CD4-positive, alpha-beta T cell (primary cell): ENCODE results near the gene SERPINE2. TPM values are rescaled to one million over a fixed set of nuclear protein-coding genes. Genes with fewer than 3 reads are reported as not detected.
A peak's percentile ranks its signal among the peaks of the same experiment; 100 is the strongest.

ENCODE experiments used
- ATAC-seq: fragments of 200-7000 bp; cut with Tn5 transposase; one replicate; pipeline ENCODE4 v1.10.0; 2022; ENCODE audit warnings: mild to moderate bottlenecking; ENCODE audit not compliant: poor library complexity
- CTCF ChIA-PET: fragments of 350-600 bp; sonication (Branson Sonifier 250); formaldehyde crosslinking; loops from one replicate; lab custom pipeline; 2021; ENCODE audit warnings: antibody characterized with exemption, inconsistent platforms; lab: Charles Lee
- POLR2A ChIA-PET: fragments of 350-600 bp; sonication (Branson Sonifier 250); formaldehyde crosslinking; loops from one replicate; lab custom pipeline; 2021; ENCODE audit warnings: antibody characterized with exemption, inconsistent platforms; lab: Charles Lee
- DNase-seq, 14 experiments: peaks; one replicate each; pipeline ENCODE4 v3.0.0-alpha.2; 2013 to 2020; ENCODE audit warnings: mixed read lengths in 2 of 14
- H3K27ac ChIP-seq, 2 donors: one replicate each; pipeline versions ENCODE4 v1.5.1 to v1.7.0; 2013; ENCODE audit warnings: low read length in 2 of 2, low read depth in 1 of 2, mild to moderate bottlenecking in 1 of 2
- H3K27me3 ChIP-seq, 2 experiments: 1 replicate in 1 of 2; 2 replicates in 1 of 2; pipeline versions ENCODE4 v1.6.1 to v1.7.0; 2013; ENCODE audit warnings: low read length in 2 of 2, control low read depth in 1 of 2, mild to moderate bottlenecking in 1 of 2, moderate library complexity in 1 of 2; ENCODE audit not compliant: insufficient read depth in 2 of 2, control insufficient read depth in 1 of 2
- H3K36me3 ChIP-seq: one replicate; pipeline ENCODE4 v1.6.1; 2013; ENCODE audit warnings: low read length, control low read depth; ENCODE audit not compliant: insufficient read depth
- H3K4me1 ChIP-seq: one replicate; pipeline ENCODE4 v1.6.1; 2013; ENCODE audit warnings: low read length, control low read depth; ENCODE audit not compliant: insufficient read depth
- H3K4me3 ChIP-seq: one replicate; pipeline ENCODE4 v1.5.1; 2013; ENCODE audit warnings: mild to moderate bottlenecking, low read length, moderate library complexity
- H3K9me3 ChIP-seq, 2 experiments: 1 replicate in 1 of 2; 2 replicates in 1 of 2; pipeline versions ENCODE4 v1.6.1 to v1.7.0; 2013; ENCODE audit warnings: low read length in 2 of 2, mild to moderate bottlenecking in 2 of 2, control low read depth in 1 of 2, moderate library complexity in 1 of 2; ENCODE audit not compliant: control insufficient read depth in 1 of 2, insufficient read depth in 1 of 2
- H3K27ac Mint-ChIP-seq: one replicate; pipeline ENCODE4 v1.8.0; 2020; ENCODE audit warnings: mixed read lengths
- H3K27me3 Mint-ChIP-seq: one replicate; pipeline ENCODE4 v1.8.0; 2021; ENCODE audit warnings: mixed read lengths
- H3K36me3 Mint-ChIP-seq: one replicate; pipeline ENCODE4 v1.8.0; 2021; ENCODE audit warnings: low read depth, mixed read lengths
- H3K4me1 Mint-ChIP-seq: one replicate; pipeline ENCODE4 v1.8.0; 2021; ENCODE audit warnings: low read depth, mixed read lengths
- H3K4me3 Mint-ChIP-seq: one replicate; pipeline ENCODE4 v1.8.0; 2020; ENCODE audit warnings: mild to moderate bottlenecking, mixed read lengths
- H3K9me3 Mint-ChIP-seq: one replicate; pipeline ENCODE4 v1.8.0; 2020; ENCODE audit warnings: mixed read lengths
- CTCF ChIP-seq: fragments of 200-600 bp; IDR thresholded peaks from one replicate; pipeline ENCODE4 v1.8.0; 2022; ENCODE audit warnings: antibody characterized with exemption, mild to moderate bottlenecking
- intact Hi-C, 2 experiments: fragments of 100-400 bp; cut with DNase I in 1 of 2; cut with micrococcal nuclease in 1 of 2; formaldehyde crosslinking; loops; one replicate each; pipeline versions ENCODE4 v1.15.1 to v1.9.0; 2023 to 2025; cut with DNase I, micrococcal nuclease
- total RNA-seq, 174 experiments: library from RNA in 2 of 174; stranded (reverse) in 2 of 174; gene quantifications; one replicate each; pipeline ENCODE4 v1.2.3 and lab custom pipeline; 2021 to 2026

Gene SERPINE2
- total RNA-seq, 2 experiments from 2014 or later: 5.1 to 7.3 TPM

- no peak for TF ChIP-seq CTCF
- H3K4me3 ChIP-seq: no peak overlapping the region
- CTCF ChIA-PET: no interaction called here
- H3K4me1 ChIP-seq: peaks cover 26% of the 10 kb centered on the region
- no peaks in the 10 kb centered on the region for H3K27me3 Mint-ChIP-seq
- no peak overlapping the region for H3K27ac ChIP-seq
- H3K36me3 Mint-ChIP-seq: peaks cover 4% of the 10 kb centered on the region
- no peaks in the 10 kb centered on the region for H3K36me3 ChIP-seq
- POLR2A ChIA-PET: no interaction called here
- H3K9me3 ChIP-seq: no peaks in the 10 kb centered on the region
- H3K27ac Mint-ChIP-seq: no peak overlapping the region
- H3K27me3 ChIP-seq: no peaks in the 10 kb centered on the region
- H3K4me3 Mint-ChIP-seq: no peak overlapping the region
- DNase-seq (no peak), ATAC-seq (no peak)
- intact Hi-C loops: loop anchor here (10.0 kb wide), 2 partner anchors 632 to 1092 kb away; partner anchors contain the start of genes CUL3 (in 1 of the 2) and DOCK10 (in 1 of the 2)
- H3K4me1 Mint-ChIP-seq: peaks cover 44% of the 10 kb centered on the region
- H3K9me3 Mint-ChIP-seq: no peaks in the 10 kb centered on the region
Measured at GRCh38 chr2:223952280-223952968, 86.7 kb downstream of the SERPINE2 start.

GRCh38 chr2:223950448-223951347 is 88.4 kb downstream of the SERPINE2 start:
- ATAC-seq: no peak

More at GRCh38 chr2:223950448-223951347, 88.4 kb downstream of the SERPINE2 start:
- Histone ChIP-seq H3K9me3 (no peaks in the 10 kb centered on the region), H3K27ac (no peak overlapping the region), H3K36me3 (no peaks in the 10 kb centered on the region), H3K4me1 (peaks cover 24% of the 10 kb centered on the region), H3K27me3 (no peaks in the 10 kb centered on the region), H3K4me3 (no peak overlapping the region)
- Mint-ChIP-seq H3K4me1 (peaks cover 37% of the 10 kb centered on the region), H3K27ac (no peak overlapping the region), H3K9me3 (no peaks in the 10 kb centered on the region), H3K36me3 (no peaks in the 10 kb centered on the region), H3K4me3 (peak overlapping the region; percentile 3), H3K27me3 (no peaks in the 10 kb centered on the region)
- ChIA-PET POLR2A (interaction anchor here (1.0 kb wide), 1 partner anchor 21 kb away, joined by 4 read pairs; no protein-coding TSS in a partner anchor), CTCF (no interaction called here)
- no peak for DNase-seq
- intact Hi-C loops: loop anchor here (10.0 kb wide), 2 partner anchors 634 to 1094 kb away; partner anchors contain the start of genes CUL3 (in 1 of the 2) and DOCK10 (in 1 of the 2)
- TF ChIP-seq CTCF: no peak
